ENCODE data around the gene PLAC9.

PLAC9 gene

DNA sequence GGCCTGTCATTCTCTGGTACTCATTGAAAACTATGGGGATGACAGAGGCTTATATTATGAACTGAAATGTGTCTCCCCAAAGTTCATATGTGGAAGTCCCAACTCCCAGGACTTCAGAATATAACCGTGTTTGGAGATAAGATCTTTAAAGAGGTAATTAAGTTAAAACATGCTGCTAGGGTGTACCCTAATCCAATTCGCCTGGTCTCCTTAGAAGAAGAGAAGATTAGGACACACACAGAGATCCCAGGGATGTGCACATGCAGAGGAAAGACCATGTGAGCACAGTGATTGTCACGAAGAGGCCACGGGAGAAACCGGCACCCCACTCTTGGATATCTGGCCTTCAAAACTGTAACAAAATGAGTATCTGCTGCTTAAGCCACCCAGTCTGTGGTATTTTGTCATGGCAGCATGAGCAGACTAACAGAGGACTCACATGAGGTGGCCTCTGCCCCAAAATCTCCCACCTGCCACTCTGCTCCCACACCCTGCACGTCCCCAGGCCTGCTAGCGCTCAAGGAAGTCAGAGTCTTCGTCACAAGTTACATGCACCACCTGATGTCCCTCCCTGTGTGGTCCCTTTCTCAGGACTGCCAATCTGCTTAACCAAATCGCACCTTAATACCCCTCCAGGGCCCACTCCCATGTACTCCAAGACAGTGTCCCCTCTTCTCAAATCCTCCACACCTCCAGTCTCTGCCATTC is 26.8 kb downstream of the PLAC9 start:
- ChIA-PET POLR2A (no interaction called here), CTCF (interaction anchor here (1.8 kb wide), 1 partner anchor 63 kb away, joined by 6 read pairs; no protein-coding TSS in a partner anchor)
- TF ChIP-seq FOXA1 (IDR thresholded peaks at IDR 0.05) (no peak), LEF1 (IDR thresholded peaks at IDR 0.05; ENCODE audit: borderline replicate concordance) (no peak), NFRKB (IDR thresholded peaks at IDR 0.05) (no peak), L3MBTL2 (conservative IDR thresholded peaks at IDR 0.05) (no peak), TARDBP (IDR thresholded peaks at IDR 0.05) (no peak), BHLHE40 (IDR thresholded peaks at IDR 0.05; ENCODE audit: borderline replicate concordance) (no peak), ZNF384 (IDR thresholded peaks at IDR 0.05) (no peak)
- DNase-seq (ENCODE audit: extremely low spot score) = no peak

DNA sequence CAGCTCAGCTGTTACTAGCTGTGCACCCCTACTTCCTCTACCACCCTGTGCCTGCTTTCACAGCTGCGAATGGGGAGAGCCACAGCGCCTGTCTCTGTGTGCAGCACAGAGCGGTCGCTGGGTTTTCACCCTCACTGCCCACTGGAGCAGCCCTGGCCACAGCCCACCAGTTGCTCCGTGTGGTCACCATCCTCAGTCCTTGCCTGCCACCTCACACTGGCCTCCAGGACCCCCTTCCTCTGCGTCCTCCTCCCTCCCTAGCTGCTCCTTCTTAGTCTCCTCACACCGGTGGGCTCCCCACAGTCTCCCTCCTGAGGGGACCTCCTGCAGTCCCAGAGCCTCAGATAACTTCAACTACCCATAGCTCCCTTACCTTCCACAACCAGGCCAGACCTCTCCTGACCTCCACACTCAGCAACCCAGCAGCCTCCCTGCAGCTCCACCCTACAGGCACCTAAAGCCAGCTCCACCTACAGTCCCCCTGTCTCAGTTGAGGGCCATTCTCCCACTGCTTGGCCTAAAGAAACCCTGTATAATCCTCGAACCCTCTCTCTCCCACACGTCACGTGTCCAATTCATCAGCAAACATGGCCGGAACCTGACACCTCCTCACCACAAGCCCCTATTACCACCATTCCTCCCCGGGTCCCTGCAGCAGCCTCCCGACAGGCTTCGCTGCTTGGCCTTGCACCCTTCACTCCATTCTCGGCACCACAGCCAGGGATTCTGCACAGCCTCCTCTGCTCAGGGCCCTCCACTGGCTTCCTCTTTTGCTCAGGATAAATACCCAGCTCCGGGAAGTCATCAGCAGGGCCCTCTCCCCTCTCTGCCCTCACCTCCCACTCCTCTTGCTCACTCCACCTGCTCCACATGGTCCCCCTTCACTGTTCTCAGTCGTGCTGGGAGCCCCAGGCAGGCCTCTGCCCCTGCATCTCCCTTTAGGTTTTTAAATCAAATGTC is 28.1 kb downstream of the PLAC9 start:
- DNase-seq (ENCODE audit: extremely low spot score) = no peak
- ChIA-PET POLR2A (no interaction called here), CTCF (interaction anchor here (0.6 to 1.8 kb wide), 2 partner anchors 62 to 976 kb away, joined by 6 read pairs; no protein-coding TSS in a partner anchor)
- TF ChIP-seq L3MBTL2 (conservative IDR thresholded peaks at IDR 0.05) (no peak), SUZ12 (IDR thresholded peaks at IDR 0.05) (no peak), CTBP1 (IDR thresholded peaks at IDR 0.05; ENCODE audit: borderline replicate concordance) (no peak), HDGF (IDR thresholded peaks at IDR 0.05; ENCODE audit: borderline replicate concordance) (no peak), BHLHE40 (IDR thresholded peaks at IDR 0.05; ENCODE audit: borderline replicate concordance) (no peak)

DNA sequence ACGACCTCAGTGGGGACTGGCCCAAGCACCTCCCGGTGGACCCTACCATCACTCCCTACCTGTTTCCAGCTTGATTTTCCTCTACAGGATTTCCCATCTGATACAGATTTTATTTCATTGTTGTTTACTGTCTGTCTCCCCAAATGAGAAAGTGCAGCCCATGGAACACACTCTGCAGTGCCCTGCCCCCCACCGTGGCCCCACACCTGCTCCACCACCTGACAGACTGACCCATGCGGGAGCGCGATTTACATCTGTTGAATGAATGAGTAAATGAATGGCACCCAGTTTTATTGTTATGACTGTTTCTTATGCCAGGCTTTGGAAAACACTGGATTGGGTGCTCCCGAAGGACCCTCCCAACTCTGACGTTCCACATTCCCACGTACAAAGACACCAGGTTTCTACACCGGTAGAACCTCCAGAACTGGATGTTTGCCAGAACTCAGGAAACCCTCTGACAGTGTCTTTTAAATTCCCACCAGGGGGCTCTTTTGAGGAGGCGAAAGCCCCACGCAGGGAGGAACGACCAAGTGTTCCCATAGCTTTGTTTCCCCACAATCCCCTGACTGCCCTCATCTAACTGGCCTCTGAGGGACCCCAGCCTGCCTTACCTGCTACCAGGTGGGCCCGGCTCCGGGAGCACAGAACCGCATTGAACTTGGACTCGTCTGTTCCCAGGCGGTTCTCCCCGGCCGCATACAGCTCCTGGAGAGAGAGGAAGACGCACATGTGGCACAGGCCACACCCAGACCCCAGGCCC is 29.0 kb downstream of the PLAC9 start:
- peak; percentile 23 for DNase-seq (ENCODE audit: extremely low spot score)
- CTCF ChIA-PET = interaction anchor here (1.8 kb wide), 1 partner anchor 61 kb away, joined by 6 read pairs; no protein-coding TSS in a partner anchor
- POLR2A ChIA-PET = interaction anchor here (0.8 kb wide), 1 partner anchor 44 kb away, joined by 3 read pairs; the partner anchor contains the start of gene ANXA11
- TF ChIP-seq NFRKB (IDR thresholded peaks at IDR 0.05) (no peak), SP1 (IDR thresholded peaks at IDR 0.05) (no peak), ZNF384 (IDR thresholded peaks at IDR 0.05) (no peak), FOXK2 (IDR thresholded peaks at IDR 0.05) (no peak), L3MBTL2 (conservative IDR thresholded peaks at IDR 0.05) (no peak), FOXM1 (IDR thresholded peaks at IDR 0.05; ENCODE audit: borderline replicate concordance) (no peak), ARNT (IDR thresholded peaks at IDR 0.05) (no peak), HDGF (IDR thresholded peaks at IDR 0.05; ENCODE audit: borderline replicate concordance) (no peak), SUZ12 (IDR thresholded peaks at IDR 0.05) (no peak), ELF4 (IDR thresholded peaks at IDR 0.05) (no peak), BHLHE40 (IDR thresholded peaks at IDR 0.05; ENCODE audit: borderline replicate concordance) (no peak), TARDBP (IDR thresholded peaks at IDR 0.05) (no peak), FOXA1 (IDR thresholded peaks at IDR 0.05) (no peak), LEF1 (IDR thresholded peaks at IDR 0.05; ENCODE audit: borderline replicate concordance) (no peak)
- TF ChIP-seq, protein P1, sequence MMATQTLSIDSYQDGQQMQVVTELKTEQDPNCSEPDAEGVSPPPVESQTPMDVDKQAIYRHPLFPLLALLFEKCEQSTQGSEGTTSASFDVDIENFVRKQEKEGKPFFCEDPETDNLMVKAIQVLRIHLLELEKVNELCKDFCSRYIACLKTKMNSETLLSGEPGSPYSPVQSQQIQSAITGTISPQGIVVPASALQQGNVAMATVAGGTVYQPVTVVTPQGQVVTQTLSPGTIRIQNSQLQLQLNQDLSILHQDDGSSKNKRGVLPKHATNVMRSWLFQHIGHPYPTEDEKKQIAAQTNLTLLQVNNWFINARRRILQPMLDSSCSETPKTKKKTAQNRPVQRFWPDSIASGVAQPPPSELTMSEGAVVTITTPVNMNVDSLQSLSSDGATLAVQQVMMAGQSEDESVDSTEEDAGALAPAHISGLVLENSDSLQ (IDR thresholded peaks at IDR 0.05) = no peak

DNA sequence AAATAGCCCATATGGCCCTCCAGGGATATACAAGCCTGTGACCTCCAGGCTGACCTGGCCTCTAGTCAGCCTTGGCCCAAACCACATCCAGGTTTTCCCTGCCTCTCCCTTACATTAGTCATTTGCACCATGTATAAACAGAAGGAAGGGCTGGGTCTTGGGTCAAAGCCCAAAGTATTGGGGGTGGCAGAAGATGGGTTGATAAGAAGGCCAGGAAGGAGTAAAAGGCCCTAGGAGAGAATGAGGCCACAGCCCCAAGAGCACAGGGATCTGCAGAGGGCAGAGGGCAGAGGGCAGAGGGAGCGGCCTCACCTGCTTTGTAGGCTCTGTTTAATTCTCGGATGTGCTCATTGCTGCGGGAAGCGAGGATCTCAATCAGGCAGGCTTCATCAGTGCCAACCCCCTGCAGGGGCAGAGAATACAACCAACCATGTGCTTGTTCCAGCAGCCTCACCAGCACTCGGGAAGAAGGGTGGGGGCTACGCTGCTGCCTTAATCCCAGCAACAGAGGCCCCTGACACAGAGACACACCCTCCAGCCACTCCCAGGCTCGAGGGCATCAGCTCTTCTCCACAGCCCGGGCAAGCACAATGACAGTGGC is 31.3 kb downstream of the PLAC9 start:
- CTCF ChIA-PET = no interaction called here
- POLR2A ChIA-PET = no interaction called here

DNA sequence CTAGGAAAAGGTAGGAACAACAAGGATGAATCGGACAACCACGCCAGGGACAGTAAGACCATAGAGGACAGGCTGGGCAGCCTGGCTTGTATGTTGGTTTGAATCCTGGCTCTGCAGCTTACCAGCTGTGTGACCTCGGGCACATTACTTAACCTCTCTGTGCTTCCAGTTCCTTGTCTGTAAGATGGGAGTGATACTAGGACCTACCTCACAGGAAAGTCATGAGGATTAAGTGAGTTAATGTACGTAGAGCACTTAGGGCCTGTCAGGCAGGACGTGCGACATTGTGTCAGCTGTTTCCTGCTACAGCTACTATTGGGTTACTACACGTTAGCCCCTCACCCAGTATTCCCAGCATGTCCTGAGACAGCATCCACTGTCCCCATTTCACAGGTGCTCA is 32.1 kb downstream of the PLAC9 start:
- TF ChIP-seq NFRKB (IDR thresholded peaks at IDR 0.05) (no peak), LEF1 (IDR thresholded peaks at IDR 0.05; ENCODE audit: borderline replicate concordance) (no peak), TARDBP (IDR thresholded peaks at IDR 0.05) (no peak), FOXM1 (IDR thresholded peaks at IDR 0.05; ENCODE audit: borderline replicate concordance) (no peak), ARNT (IDR thresholded peaks at IDR 0.05) (no peak), BHLHE40 (IDR thresholded peaks at IDR 0.05; ENCODE audit: borderline replicate concordance) (no peak), SP1 (IDR thresholded peaks at IDR 0.05) (no peak), FOXK2 (IDR thresholded peaks at IDR 0.05) (no peak), CTBP1 (IDR thresholded peaks at IDR 0.05; ENCODE audit: borderline replicate concordance) (no peak), FOXA1 (IDR thresholded peaks at IDR 0.05) (no peak), SUZ12 (IDR thresholded peaks at IDR 0.05) (no peak), HDGF (IDR thresholded peaks at IDR 0.05; ENCODE audit: borderline replicate concordance) (no peak), ZNF384 (IDR thresholded peaks at IDR 0.05) (no peak), L3MBTL2 (conservative IDR thresholded peaks at IDR 0.05) (no peak), ELF4 (IDR thresholded peaks at IDR 0.05) (no peak)
- TF ChIP-seq, protein P1 (IDR thresholded peaks at IDR 0.05) = no peak
- POLR2A ChIA-PET = no interaction called here
- DNase-seq (ENCODE audit: extremely low spot score) = no peak
- CTCF ChIA-PET = interaction anchor here (1.3 kb wide), 1 partner anchor 21 kb away, joined by 4 read pairs; no protein-coding TSS in a partner anchor

More for the DNA sequence above, 31.3 kb downstream of the PLAC9 start:
- TF ChIP-seq LEF1 (IDR thresholded peaks at IDR 0.05; ENCODE audit: borderline replicate concordance) (no peak), FOXA1 (IDR thresholded peaks at IDR 0.05) (no peak), SP1 (IDR thresholded peaks at IDR 0.05) (no peak), NFRKB (IDR thresholded peaks at IDR 0.05) (no peak), HDGF (IDR thresholded peaks at IDR 0.05; ENCODE audit: borderline replicate concordance) (no peak), ELF4 (IDR thresholded peaks at IDR 0.05) (no peak), ZNF384 (IDR thresholded peaks at IDR 0.05) (no peak), FOXM1 (IDR thresholded peaks at IDR 0.05; ENCODE audit: borderline replicate concordance) (no peak), BHLHE40 (IDR thresholded peaks at IDR 0.05; ENCODE audit: borderline replicate concordance) (no peak), SUZ12 (IDR thresholded peaks at IDR 0.05) (no peak), CTBP1 (IDR thresholded peaks at IDR 0.05; ENCODE audit: borderline replicate concordance) (no peak), L3MBTL2 (conservative IDR thresholded peaks at IDR 0.05) (no peak), TARDBP (IDR thresholded peaks at IDR 0.05) (no peak), ARNT (IDR thresholded peaks at IDR 0.05) (no peak), FOXK2 (IDR thresholded peaks at IDR 0.05) (no peak)
- TF ChIP-seq, protein P1 (IDR thresholded peaks at IDR 0.05) = no peak
- DNase-seq (ENCODE audit: extremely low spot score) = no peak
